Peyer's patch (tissue), 4 donors: ENCODE measurements around the gene FAM149A. TPM values are rescaled to one million over a fixed set of nuclear protein-coding genes. Genes with fewer than 3 reads are reported as not detected.

ENCODE experiments used
- DNase-seq, 3 donors: peaks; one replicate each; pipeline ENCODE4 v3.0.0-alpha.2; 2017 to 2019
- H3K27ac ChIP-seq, 4 donors: fragments of 200-600 bp; sonication (generic); one replicate each; pipeline ENCODE4 v1.5.1; 2016 to 2019
- H3K27me3 ChIP-seq, 2 donors: fragments of 200-600 bp; sonication (generic); one replicate each; pipeline ENCODE4 v1.5.1; 2019
- H3K36me3 ChIP-seq, 3 donors: fragments of 200-600 bp; sonication (generic); one replicate each; pipeline ENCODE4 v1.5.1; 2016 to 2019
- H3K4me1 ChIP-seq, 4 donors: fragments of 200-600 bp; sonication (generic); one replicate each; pipeline ENCODE4 v1.5.1; 2016 to 2019
- H3K4me3 ChIP-seq, 4 donors: fragments of 200-600 bp; sonication (generic); 1 replicate in 3 of 4; 2 replicates in 1 of 4; pipeline ENCODE4 v1.5.1; 2016 to 2019; ENCODE audit warnings: mild to moderate bottlenecking in 1 of 4
- H3K9me3 ChIP-seq, 4 donors: fragments of 200-600 bp; sonication (generic); one replicate each; pipeline ENCODE4 v1.5.1; 2016 to 2019; ENCODE audit warnings: mild to moderate bottlenecking in 1 of 4
- POLR2A ChIP-seq, 2 donors: fragments of 450-650 bp; IDR thresholded peaks; one replicate each; pipeline ENCODE4 v1.5.1; 2017; ENCODE audit warnings: antibody characterized with exemption in 2 of 2, mild to moderate bottlenecking in 2 of 2, moderate library complexity in 2 of 2
- total RNA-seq, 4 donors: library from RNA; depleted of rRNA; stranded (reverse); fragments of >200 nt; gene quantifications; one replicate each; pipeline ENCODE4 v1.1.0, GENCODE V29; 2016
- TF ChIP-seq, protein P1 (sequence below), 6 experiments: fragments of 450-650 bp in 4 of 6; fragments of 200-600 bp in 2 of 6; sonication (generic) in 1 of 6; IDR thresholded peaks; one replicate each; pipeline ENCODE4 v1.5.1; 2017 to 2019; ENCODE audit warnings: antibody characterized with exemption in 6 of 6, mild to moderate bottlenecking in 3 of 6, moderate library complexity in 1 of 6

The FAM149A gene
- total RNA-seq, 4 donors from 2014 or later, result 11.2 to 14.0 (median 12.6) TPM

GRCh38 chr4:186081202-186081807 is 23.2 kb upstream of the FAM149A start:
- H3K27ac ChIP-seq, result no peak overlapping the region
- H3K27me3 ChIP-seq, result no peaks in the 10 kb centered on the region
- no peak overlapping the region for H3K4me3 ChIP-seq
- H3K4me1 ChIP-seq, result no peaks in the 10 kb centered on the region
- peaks cover 0 to 8% (median 0%) of the 10 kb centered on the region in 3 donors for H3K36me3 ChIP-seq
- TF ChIP-seq POLR2A (IDR thresholded peaks at IDR 0.05), result no peak
- TF ChIP-seq, protein P1, sequence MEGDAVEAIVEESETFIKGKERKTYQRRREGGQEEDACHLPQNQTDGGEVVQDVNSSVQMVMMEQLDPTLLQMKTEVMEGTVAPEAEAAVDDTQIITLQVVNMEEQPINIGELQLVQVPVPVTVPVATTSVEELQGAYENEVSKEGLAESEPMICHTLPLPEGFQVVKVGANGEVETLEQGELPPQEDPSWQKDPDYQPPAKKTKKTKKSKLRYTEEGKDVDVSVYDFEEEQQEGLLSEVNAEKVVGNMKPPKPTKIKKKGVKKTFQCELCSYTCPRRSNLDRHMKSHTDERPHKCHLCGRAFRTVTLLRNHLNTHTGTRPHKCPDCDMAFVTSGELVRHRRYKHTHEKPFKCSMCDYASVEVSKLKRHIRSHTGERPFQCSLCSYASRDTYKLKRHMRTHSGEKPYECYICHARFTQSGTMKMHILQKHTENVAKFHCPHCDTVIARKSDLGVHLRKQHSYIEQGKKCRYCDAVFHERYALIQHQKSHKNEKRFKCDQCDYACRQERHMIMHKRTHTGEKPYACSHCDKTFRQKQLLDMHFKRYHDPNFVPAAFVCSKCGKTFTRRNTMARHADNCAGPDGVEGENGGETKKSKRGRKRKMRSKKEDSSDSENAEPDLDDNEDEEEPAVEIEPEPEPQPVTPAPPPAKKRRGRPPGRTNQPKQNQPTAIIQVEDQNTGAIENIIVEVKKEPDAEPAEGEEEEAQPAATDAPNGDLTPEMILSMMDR (IDR thresholded peaks at IDR 0.05), result no peak
- H3K9me3 ChIP-seq, result no peaks in the 10 kb centered on the region
- DNase-seq, result no peak

- no peak overlapping the region for H3K4me3 ChIP-seq
- no peaks in the 10 kb centered on the region for H3K27me3 ChIP-seq
- no peak for TF ChIP-seq POLR2A (IDR thresholded peaks at IDR 0.05)
- TF ChIP-seq, protein P1 (IDR thresholded peaks at IDR 0.05), result no peak
- peaks cover 0 to 8% (median 0%) of the 10 kb centered on the region in 3 donors for H3K36me3 ChIP-seq
- H3K27ac ChIP-seq, result no peak overlapping the region
- H3K9me3 ChIP-seq, result no peaks in the 10 kb centered on the region
- no peak for DNase-seq
- H3K4me1 ChIP-seq, result no peaks in the 10 kb centered on the region
Observed at GRCh38 chr4:186082221-186082620, 22.3 kb upstream of the FAM149A start.

GRCh38 chr4:186088523-186088922 is 16.0 kb upstream of the FAM149A start:
- Histone ChIP-seq H3K4me1 (no peaks in the 10 kb centered on the region), H3K27ac (no peak overlapping the region), H3K9me3 (no peaks in the 10 kb centered on the region), H3K36me3 (no peaks in the 10 kb centered on the region), H3K27me3 (no peaks in the 10 kb centered on the region), H3K4me3 (no peak overlapping the region)
- DNase-seq, result no peak
- no peak for TF ChIP-seq POLR2A (IDR thresholded peaks at IDR 0.05)
- TF ChIP-seq, protein P1 (IDR thresholded peaks at IDR 0.05), result no peak

- no peak overlapping the region for H3K4me3 ChIP-seq
- TF ChIP-seq POLR2A (IDR thresholded peaks at IDR 0.05), result no peak
- TF ChIP-seq, protein P1 (IDR thresholded peaks at IDR 0.05), result no peak
- H3K9me3 ChIP-seq, result no peaks in the 10 kb centered on the region
- no peak overlapping the region for H3K27ac ChIP-seq
- no peak for DNase-seq
- no peaks in the 10 kb centered on the region for H3K4me1 ChIP-seq
- H3K36me3 ChIP-seq, result no peaks in the 10 kb centered on the region
- H3K27me3 ChIP-seq, result no peaks in the 10 kb centered on the region
Observed at GRCh38 chr4:186092296-186092695, 12.2 kb upstream of the FAM149A start.

GRCh38 chr4:186095406-186095805 is 9.1 kb upstream of the FAM149A start:
- no peaks in the 10 kb centered on the region for H3K9me3 ChIP-seq
- no peak for DNase-seq
- H3K27ac ChIP-seq, result no peak overlapping the region
- no peak for TF ChIP-seq POLR2A (IDR thresholded peaks at IDR 0.05)
- TF ChIP-seq, protein P1 (IDR thresholded peaks at IDR 0.05), result no peak
- H3K4me1 ChIP-seq, result no peaks in the 10 kb centered on the region
- peak overlapping the region in 1 of 4 donors; percentile 12 for H3K4me3 ChIP-seq
- H3K27me3 ChIP-seq, result no peaks in the 10 kb centered on the region
- no peaks in the 10 kb centered on the region for H3K36me3 ChIP-seq
